ENCODE measurements around the gene GPA33.

Gene GPA33

GRCh38 chr1:167083871-167084270 lies 6.3 kb downstream of the GPA33 start:
- no peaks in the 10 kb centered on the region for H3K79me2 ChIP-seq (ENCODE audit: low read length)
- no peak overlapping the region for H3K27ac ChIP-seq (ENCODE audit: low read length)
- H3K36me3 ChIP-seq (replicated peaks; ENCODE audit: low read depth, low read length): no peaks in the 10 kb centered on the region
- H3K4me3 ChIP-seq (ENCODE audit: low read length): no peak overlapping the region
- no peak overlapping the region for H3K4me2 ChIP-seq (ENCODE audit: low read length)
- no peaks in the 10 kb centered on the region for H4K20me1 ChIP-seq (ENCODE audit: insufficient read depth, low read length)
- no peak for TF ChIP-seq CTCF (IDR thresholded peaks at IDR 0.05; ENCODE audit: low read depth, low read length)
- TF ChIP-seq EZH2phosphoT487 (IDR thresholded peaks at IDR 0.05; ENCODE audit: low read depth): no peak
- H2AFZ ChIP-seq (ENCODE audit: low read depth, low read length): no peak overlapping the region
- no peaks in the 10 kb centered on the region for H3K9me3 ChIP-seq (ENCODE audit: insufficient read depth, low read length)
- H3K4me1 ChIP-seq (ENCODE audit: low read length): no peaks in the 10 kb centered on the region
- H3K27me3 ChIP-seq (ENCODE audit: low read depth, low read length): peaks cover 40% of the 10 kb centered on the region
- H3K9ac ChIP-seq (ENCODE audit: low read length): no peak overlapping the region

DNA sequence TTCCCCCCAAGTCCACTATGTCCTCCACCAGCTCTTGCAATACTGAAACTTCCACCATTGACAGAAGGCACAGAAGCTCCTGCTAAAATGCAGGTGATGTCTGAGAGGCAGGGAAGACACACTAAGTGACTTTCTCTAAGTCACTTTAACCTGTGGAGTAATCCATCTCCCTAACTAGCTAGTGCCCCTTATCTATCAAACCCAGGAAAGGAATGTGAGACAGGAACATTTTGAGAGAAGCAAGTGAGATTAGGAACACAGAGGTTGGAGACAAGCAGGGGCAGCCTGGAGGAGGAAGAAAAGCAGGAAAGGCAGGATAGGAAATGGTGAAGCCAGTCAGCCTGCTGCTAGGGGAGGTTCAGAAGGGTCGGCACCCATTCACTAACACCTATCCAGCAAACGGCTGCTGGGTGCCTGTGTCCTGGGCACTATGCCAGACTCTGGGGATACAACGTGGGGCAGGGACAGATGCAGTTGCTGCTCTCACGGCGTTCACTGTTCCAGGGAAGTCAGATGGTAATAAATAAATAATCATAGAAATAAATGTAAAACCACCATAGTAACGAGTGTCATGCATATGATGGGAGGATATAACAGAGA lies 7.0 kb downstream of the GPA33 start:
- Histone ChIP-seq H4K20me1 (ENCODE audit: insufficient read depth, low read length) (no peaks in the 10 kb centered on the region), H3K36me3 (replicated peaks; ENCODE audit: low read depth, low read length) (no peaks in the 10 kb centered on the region), H3K9ac (ENCODE audit: low read length) (no peak overlapping the region), H3K4me1 (ENCODE audit: low read length) (no peaks in the 10 kb centered on the region), H2AFZ (ENCODE audit: low read depth, low read length) (no peak overlapping the region), H3K27me3 (ENCODE audit: low read depth, low read length) (peaks cover 47% of the 10 kb centered on the region), H3K4me3 (ENCODE audit: low read length) (no peak overlapping the region), H3K79me2 (ENCODE audit: low read length) (no peaks in the 10 kb centered on the region), H3K27ac (ENCODE audit: low read length) (no peak overlapping the region), H3K9me3 (ENCODE audit: insufficient read depth, low read length) (no peaks in the 10 kb centered on the region), H3K4me2 (ENCODE audit: low read length) (no peak overlapping the region)
- TF ChIP-seq CTCF (IDR thresholded peaks at IDR 0.05; ENCODE audit: low read depth, low read length): no peak
- TF ChIP-seq EZH2phosphoT487 (IDR thresholded peaks at IDR 0.05; ENCODE audit: low read depth): no peak

GRCh38 chr1:167082511-167083027 lies 7.6 kb downstream of the GPA33 start:
- H3K27me3 ChIP-seq (ENCODE audit: low read depth, low read length): peaks cover 53% of the 10 kb centered on the region
- no peak overlapping the region for H3K4me2 ChIP-seq (ENCODE audit: low read length)
- no peak overlapping the region for H3K27ac ChIP-seq (ENCODE audit: low read length)
- H3K4me1 ChIP-seq (ENCODE audit: low read length): no peaks in the 10 kb centered on the region
- no peak overlapping the region for H2AFZ ChIP-seq (ENCODE audit: low read depth, low read length)
- no peaks in the 10 kb centered on the region for H3K36me3 ChIP-seq (replicated peaks; ENCODE audit: low read depth, low read length)
- H3K4me3 ChIP-seq (ENCODE audit: low read length): no peak overlapping the region
- no peaks in the 10 kb centered on the region for H3K79me2 ChIP-seq (ENCODE audit: low read length)
- no peak overlapping the region for H3K9ac ChIP-seq (ENCODE audit: low read length)
- TF ChIP-seq CTCF (IDR thresholded peaks at IDR 0.05; ENCODE audit: low read depth, low read length) (no peak), EZH2phosphoT487 (IDR thresholded peaks at IDR 0.05; ENCODE audit: low read depth) (no peak)
- H3K9me3 ChIP-seq (ENCODE audit: insufficient read depth, low read length): no peaks in the 10 kb centered on the region
- no peaks in the 10 kb centered on the region for H4K20me1 ChIP-seq (ENCODE audit: insufficient read depth, low read length)

DNA sequence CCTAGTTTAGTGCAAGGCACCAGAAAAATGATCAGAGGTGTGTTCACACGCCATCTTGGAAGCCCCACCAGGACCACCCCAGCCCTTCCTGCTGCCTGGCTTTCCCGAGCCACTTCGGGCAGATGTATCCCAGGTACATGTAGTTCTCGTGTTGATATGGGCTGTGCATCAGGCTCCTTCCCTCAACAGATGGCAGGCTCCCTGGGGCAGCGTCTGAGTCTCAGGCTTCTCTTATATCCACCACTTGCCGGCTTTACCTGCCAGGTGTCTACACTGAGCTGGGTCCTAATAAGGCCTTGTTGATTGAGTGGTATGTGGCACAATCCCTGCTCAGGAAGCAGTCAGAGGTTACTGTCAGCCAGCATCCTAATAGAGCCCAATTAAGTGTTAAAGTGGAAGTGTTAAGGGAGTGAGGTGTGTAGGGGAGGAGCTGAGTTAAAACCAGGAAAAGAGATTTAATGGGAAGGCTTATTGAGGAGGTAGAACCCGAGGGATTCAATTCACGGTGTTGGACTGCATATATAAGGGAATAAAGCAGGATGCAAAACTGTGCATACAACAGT lies 8.5 kb downstream of the GPA33 start:
- Histone ChIP-seq H2AFZ (ENCODE audit: low read depth, low read length) (no peak overlapping the region), H3K27me3 (ENCODE audit: low read depth, low read length) (peaks cover 58% of the 10 kb centered on the region), H3K79me2 (ENCODE audit: low read length) (no peaks in the 10 kb centered on the region), H3K27ac (ENCODE audit: low read length) (no peak overlapping the region), H3K9me3 (ENCODE audit: insufficient read depth, low read length) (no peaks in the 10 kb centered on the region), H3K4me2 (ENCODE audit: low read length) (no peak overlapping the region), H3K9ac (ENCODE audit: low read length) (no peak overlapping the region), H4K20me1 (ENCODE audit: insufficient read depth, low read length) (no peaks in the 10 kb centered on the region), H3K4me3 (ENCODE audit: low read length) (no peak overlapping the region), H3K4me1 (ENCODE audit: low read length) (no peaks in the 10 kb centered on the region), H3K36me3 (replicated peaks; ENCODE audit: low read depth, low read length) (no peaks in the 10 kb centered on the region)
- TF ChIP-seq EZH2phosphoT487 (IDR thresholded peaks at IDR 0.05; ENCODE audit: low read depth): no peak
- TF ChIP-seq CTCF (IDR thresholded peaks at IDR 0.05; ENCODE audit: low read depth, low read length): no peak

All from OCI-LY3 (cell line).